Measurements from ENCODE around the gene C1orf116.
A peak's percentile ranks its signal among the peaks of the same experiment; 100 is the strongest.

Gene C1orf116

DNA sequence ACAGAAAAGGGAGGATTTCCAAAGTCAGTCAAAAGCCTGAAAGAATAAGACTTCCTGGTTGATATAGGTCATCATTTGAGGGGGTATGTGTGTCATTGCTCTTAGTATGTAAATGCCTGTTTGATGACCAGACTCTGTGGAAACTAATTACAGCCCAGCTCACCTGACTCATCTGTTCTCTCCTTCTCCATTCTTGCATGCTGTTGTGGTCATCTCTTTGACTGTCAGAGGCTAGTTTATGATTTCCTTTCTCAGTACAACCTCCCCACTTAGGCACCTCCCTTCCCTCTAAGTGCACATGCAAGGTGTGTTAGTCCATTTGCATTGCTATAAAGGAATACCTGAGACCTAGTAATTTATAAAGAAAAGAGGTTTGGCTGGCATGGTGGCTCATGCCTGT, 2.4 kb upstream of the C1orf116 start:
- peak; percentile 61 for ATAC-seq
- no peak for DNase-seq

GRCh38 chr1:207034208-207034607, 1.7 kb upstream of the C1orf116 start:
- DNase-seq (no peak), ATAC-seq (no peak)

DNA sequence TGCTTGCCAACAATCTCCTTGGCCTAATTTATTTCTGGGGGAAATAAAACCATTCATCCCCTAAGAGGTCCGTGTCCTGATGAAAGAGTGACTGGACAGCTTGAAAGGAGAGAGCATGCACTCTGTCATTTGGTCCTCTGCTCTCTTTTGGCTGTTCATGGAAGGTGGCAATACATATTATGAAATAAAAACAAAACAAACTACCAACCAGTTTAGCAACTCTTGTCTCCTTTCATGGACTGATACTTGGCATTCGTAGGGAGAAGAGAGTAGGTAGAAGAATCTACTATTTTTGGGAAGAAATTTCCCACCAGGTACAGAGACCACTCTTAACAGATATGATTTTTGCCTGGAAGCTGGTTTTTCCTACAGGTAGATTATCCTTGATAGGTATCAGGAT, 746 bp upstream of the C1orf116 start:
- ATAC-seq, result no peak
- no peak for DNase-seq

GRCh38 chr1:207031632-207032264, 808 bp downstream of the C1orf116 start:
- DNase-seq, result no peak

GRCh38 chr1:207031016-207031415, 1.5 kb downstream of the C1orf116 start:
- DNase-seq (no peak), ATAC-seq (no peak)

More at GRCh38 chr1:207031632-207032264, 808 bp downstream of the C1orf116 start:
- no peak for ATAC-seq

GRCh38 chr1:207030522-207031009, 2.0 kb downstream of the C1orf116 start:
- ATAC-seq, result no peak
- no peak for DNase-seq

- no peak for ATAC-seq
- no peak for DNase-seq
Observed at GRCh38 chr1:207029701-207030521, 2.6 kb downstream of the C1orf116 start.

GRCh38 chr1:207028884-207029650, 3.5 kb downstream of the C1orf116 start:
- no peak for DNase-seq
- ATAC-seq, result no peak

- ATAC-seq (no peak), DNase-seq (no peak)
Observed at GRCh38 chr1:207027921-207028320, 4.6 kb downstream of the C1orf116 start.

- DNase-seq (no peak), ATAC-seq (no peak)
Observed at GRCh38 chr1:207027206-207027777, 5.3 kb downstream of the C1orf116 start.

DNA sequence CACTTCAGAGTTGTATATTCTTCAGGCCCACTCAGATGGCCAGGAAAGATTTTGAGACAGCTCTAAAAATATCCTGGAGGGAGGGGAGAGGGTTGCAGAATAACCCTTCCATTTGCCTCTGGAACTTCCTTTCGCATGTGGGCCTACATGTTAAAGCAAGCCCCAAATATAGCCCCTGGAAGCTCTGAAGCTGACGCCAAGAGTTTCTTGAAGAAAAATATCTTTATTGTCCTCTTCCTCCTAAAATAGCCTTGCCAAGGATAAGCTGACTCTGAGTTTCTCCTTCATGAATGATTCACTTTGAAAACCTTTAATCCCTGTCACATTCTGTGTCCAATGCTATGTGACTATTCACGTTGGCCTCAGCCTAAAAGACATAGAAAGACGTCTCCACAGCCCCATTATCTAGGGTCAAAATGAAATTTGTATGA, 6.4 kb downstream of the C1orf116 start:
- no peak for ATAC-seq
- no peak for DNase-seq

DNA sequence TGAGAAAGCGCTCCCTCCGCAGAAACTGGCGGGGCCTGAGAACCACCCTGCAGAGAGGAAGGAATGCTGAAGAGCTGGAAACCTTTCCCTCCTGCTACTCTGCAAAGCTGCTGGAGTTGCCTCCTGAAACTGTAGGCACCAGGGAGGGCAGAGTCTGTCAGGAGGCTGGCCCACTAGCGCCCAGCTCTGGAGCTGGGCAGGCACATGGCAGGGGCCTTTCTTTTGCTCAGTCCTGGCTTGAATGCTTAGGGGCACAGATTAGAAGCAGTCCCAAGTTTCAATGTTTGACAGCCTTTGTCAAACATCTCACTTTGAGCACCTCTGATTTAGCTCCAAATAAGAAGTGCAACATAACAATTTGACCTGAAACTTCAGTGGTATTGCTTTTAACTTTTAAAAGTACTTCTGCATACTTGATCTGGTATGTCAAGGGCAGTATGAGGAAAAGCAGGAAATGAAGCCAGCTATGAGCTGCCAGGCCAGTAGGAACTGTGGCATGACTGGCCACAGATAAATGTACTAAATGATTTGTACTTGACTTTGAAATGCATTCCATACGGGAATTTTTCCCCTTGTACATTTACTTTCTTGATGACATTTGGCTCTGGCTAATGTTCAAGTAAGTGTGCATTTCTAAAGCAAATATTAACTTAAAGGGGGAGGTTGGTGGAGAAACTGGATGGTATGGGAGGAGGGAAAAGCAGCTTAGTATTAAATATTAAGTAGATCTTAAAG, 7.2 kb downstream of the C1orf116 start:
- ATAC-seq (no peak), DNase-seq (no peak)

DNA sequence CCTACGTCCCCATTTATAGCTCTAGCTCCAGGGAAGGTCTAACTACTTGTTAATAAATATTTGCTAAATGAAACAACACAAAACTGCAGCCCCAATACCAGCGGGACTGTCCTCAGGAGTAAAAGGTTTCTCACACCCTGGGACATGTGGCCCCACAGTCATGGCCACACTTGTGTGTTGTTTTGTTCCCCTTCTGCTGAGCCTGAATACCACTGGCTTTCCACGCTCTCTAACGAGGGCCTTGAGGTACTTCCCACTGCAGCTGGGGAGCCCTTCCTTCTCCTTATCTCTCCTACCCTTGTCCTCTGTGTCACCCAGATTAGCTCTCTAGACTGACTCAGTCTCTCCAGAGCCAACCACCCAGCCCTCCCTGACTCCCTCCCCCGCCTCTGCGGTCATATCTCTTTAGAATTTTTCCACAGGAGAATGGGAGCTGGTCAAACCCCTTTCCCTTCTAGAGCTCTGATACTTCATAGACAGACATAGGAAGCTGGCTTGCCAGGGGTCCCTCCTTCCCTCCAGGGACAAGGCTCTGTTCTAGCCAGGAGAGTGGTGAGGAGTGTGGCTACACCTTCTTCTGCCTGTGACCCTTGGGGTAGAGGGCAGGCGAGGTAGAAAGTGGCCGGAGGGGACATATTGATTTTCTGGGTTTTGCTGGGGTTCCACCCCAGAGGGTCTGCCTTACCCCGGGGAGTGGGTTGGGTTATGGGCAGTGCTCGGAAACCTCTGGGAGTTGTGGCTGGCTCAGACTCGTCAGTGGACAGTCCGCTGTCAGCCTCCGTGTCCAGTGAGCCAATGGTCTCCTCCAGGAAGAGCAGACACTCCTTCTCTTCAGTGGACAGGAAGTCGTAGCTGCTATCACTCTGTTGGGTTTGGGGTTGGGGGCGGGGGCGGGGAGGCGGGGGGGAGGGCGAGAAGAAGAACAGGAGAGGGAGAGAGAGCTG, 8.1 kb downstream of the C1orf116 start:
- ATAC-seq (peak; percentile 89), DNase-seq (peak; percentile 50)

- no peak for ATAC-seq
- DNase-seq, result no peak
Observed at GRCh38 chr1:207022996-207023679, 9.4 kb downstream of the C1orf116 start.

- ATAC-seq (no peak), DNase-seq (no peak)
Observed at GRCh38 chr1:207021876-207022596, 10.5 kb downstream of the C1orf116 start.

GRCh38 chr1:207021139-207021861, 11.3 kb downstream of the C1orf116 start:
- no peak for DNase-seq
- no peak for ATAC-seq

GRCh38 chr1:207020709-207021107, 11.8 kb downstream of the C1orf116 start:
- DNase-seq (no peak), ATAC-seq (peak; percentile 55)

DNA sequence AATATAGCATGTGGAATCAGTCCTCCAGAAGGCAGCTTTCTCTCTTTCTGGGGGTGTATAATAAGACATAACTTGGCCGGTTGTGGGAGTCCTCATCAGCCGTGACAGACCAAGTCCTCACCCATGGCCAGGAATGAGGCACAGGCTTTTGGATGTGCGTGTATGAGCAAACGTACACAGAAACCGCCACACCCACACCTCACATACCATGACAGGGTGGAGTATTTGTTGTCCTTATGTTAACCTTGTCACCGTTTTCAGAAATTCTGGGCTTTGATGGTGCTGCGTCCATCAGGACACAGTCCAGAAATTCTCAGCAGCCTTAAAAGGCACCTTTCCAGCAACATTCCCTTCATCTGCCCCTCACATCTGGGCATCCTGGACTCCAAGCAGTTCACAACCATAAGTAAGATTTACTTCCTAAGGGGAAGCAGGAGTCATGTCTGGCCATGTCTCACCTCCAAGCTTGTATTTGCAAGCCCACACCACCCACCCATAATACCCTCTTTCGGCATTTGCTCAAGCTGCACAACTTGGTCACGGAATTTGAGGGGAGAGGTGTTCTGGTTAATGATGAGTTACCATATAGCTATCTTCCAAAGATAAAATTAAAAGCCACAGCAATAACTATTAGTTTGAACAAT, 12.4 kb downstream of the C1orf116 start:
- DNase-seq, result no peak
- ATAC-seq, result no peak
